DND-41 (cell line): ENCODE measurements around the gene FOSL1.

Experiments used
- ATAC-seq: fragments of 200-7000 bp; cut with Tn5 transposase; 3 replicates; pipeline ENCODE4 v1.9.1; 2021; ENCODE audit warnings: low read depth; ENCODE audit not compliant: insufficient read depth
- DNase-seq: peaks from one replicate; pipeline ENCODE4 v3.0.0-alpha.2; 2020
- H2AFZ ChIP-seq: 2 replicates; pipeline ENCODE4 v1.6.0; 2012; ENCODE audit warnings: low read depth, low read length
- H3K27ac ChIP-seq: 2 replicates; pipeline ENCODE4 v1.5.1; 2012; ENCODE audit warnings: low read length, inconsistent platforms
- H3K27me3 ChIP-seq: fragments of 200-600 bp; sonication (generic); 2 replicates; pipeline ENCODE4 v1.6.0; 2012; ENCODE audit warnings: low read length, mild to moderate bottlenecking, inconsistent platforms; ENCODE audit not compliant: insufficient read depth, poor library complexity
- H3K36me3 ChIP-seq: 2 replicates; pipeline ENCODE4 v1.5.1; 2012; ENCODE audit warnings: low read length, inconsistent platforms; ENCODE audit not compliant: insufficient read depth
- H3K4me1 ChIP-seq: 2 replicates; pipeline ENCODE4 v1.5.1; 2012; ENCODE audit warnings: mild to moderate bottlenecking, low read length; ENCODE audit not compliant: insufficient read depth
- H3K4me2 ChIP-seq: 2 replicates; pipeline ENCODE4 v1.6.0; 2012; ENCODE audit warnings: mild to moderate bottlenecking, moderate library complexity, low read length, inconsistent platforms; ENCODE audit not compliant: insufficient read depth
- H3K4me3 ChIP-seq, 2 experiments: fragments of 200-600 bp in 1 of 2; shearing (Covaris generic) in 1 of 2; 2 replicates each; pipeline ENCODE4 v1.5.1; 2012 to 2016; ENCODE audit warnings: inconsistent platforms in 2 of 2, low read length in 2 of 2, mild to moderate bottlenecking in 2 of 2, low read depth in 1 of 2, moderate library complexity in 1 of 2
- H3K79me2 ChIP-seq: 2 replicates; pipeline ENCODE4 v1.6.0; 2012; ENCODE audit warnings: low read length, inconsistent platforms; ENCODE audit not compliant: insufficient read depth
- H3K9ac ChIP-seq: 2 replicates; pipeline ENCODE4 v1.6.0; 2012; ENCODE audit warnings: low read depth, mild to moderate bottlenecking, inconsistent platforms, low read length, moderate library complexity
- H3K9me3 ChIP-seq: 2 replicates; pipeline ENCODE4 v1.5.1; 2012; ENCODE audit warnings: low read length, moderate library complexity, mild to moderate bottlenecking, inconsistent platforms; ENCODE audit not compliant: insufficient read depth, severe bottlenecking
- H4K20me1 ChIP-seq: 2 replicates; pipeline ENCODE4 v1.6.0; 2012; ENCODE audit warnings: low read length; ENCODE audit not compliant: insufficient read depth
- CTCF ChIP-seq: IDR thresholded peaks from 2 replicates; pipeline ENCODE4 v1.5.1; 2012; ENCODE audit warnings: borderline replicate concordance, low read length, moderate library complexity, mild to moderate bottlenecking; ENCODE audit not compliant: poor library complexity, severe bottlenecking; ENCODE audit errors: extremely low read depth
- EZH2 ChIP-seq: IDR thresholded peaks from 3 replicates; pipeline ENCODE4 v1.6.1; 2012; ENCODE audit warnings: borderline replicate concordance, low read depth, mild to moderate bottlenecking, moderate library complexity, low read length, inconsistent platforms; ENCODE audit not compliant: severe bottlenecking

FOSL1 gene

GRCh38 chr11:65854161-65854592 lies 46.0 kb downstream of the FOSL1 start:
- Histone ChIP-seq H3K36me3 (peaks cover 63% of the 10 kb centered on the region), H4K20me1 (peaks cover 69% of the 10 kb centered on the region), H3K79me2 (peaks cover 41% of the 10 kb centered on the region), H3K9me3 (no peaks in the 10 kb centered on the region), H3K4me1 (peaks cover 28% of the 10 kb centered on the region), H3K27me3 (no peaks in the 10 kb centered on the region), H3K27ac (no peak overlapping the region), H3K4me2 (no peak overlapping the region), H2AFZ (no peak overlapping the region), H3K4me3 (no peak overlapping the region), H3K9ac (no peak overlapping the region)
- DNase-seq: peak; percentile 6
- TF ChIP-seq CTCF (no peak), EZH2 (no peak)
- no peak for ATAC-seq

GRCh38 chr11:65853246-65853979 lies 46.8 kb downstream of the FOSL1 start:
- H3K27me3 ChIP-seq: no peaks in the 10 kb centered on the region
- H3K79me2 ChIP-seq: peaks cover 41% of the 10 kb centered on the region
- H3K4me1 ChIP-seq: peaks cover 20% of the 10 kb centered on the region
- H3K36me3 ChIP-seq: peaks cover 63% of the 10 kb centered on the region
- H3K4me2 ChIP-seq: no peak overlapping the region
- no peak overlapping the region for H3K9ac ChIP-seq
- TF ChIP-seq EZH2: no peak
- TF ChIP-seq CTCF: peak; percentile 30
- no peak overlapping the region for H3K4me3 ChIP-seq
- no peaks in the 10 kb centered on the region for H3K9me3 ChIP-seq
- DNase-seq: peak; percentile 18
- no peak for ATAC-seq
- peaks cover 69% of the 10 kb centered on the region for H4K20me1 ChIP-seq
- H3K27ac ChIP-seq: no peak overlapping the region
- H2AFZ ChIP-seq: no peak overlapping the region

GRCh38 chr11:65852508-65853245 lies 47.5 kb downstream of the FOSL1 start:
- H2AFZ ChIP-seq: no peak overlapping the region
- H3K36me3 ChIP-seq: peaks cover 63% of the 10 kb centered on the region
- H3K27ac ChIP-seq: no peak overlapping the region
- H3K4me2 ChIP-seq: no peak overlapping the region
- ATAC-seq: no peak
- DNase-seq: peak; percentile 23
- H3K9me3 ChIP-seq: no peaks in the 10 kb centered on the region
- H4K20me1 ChIP-seq: peaks cover 69% of the 10 kb centered on the region
- no peaks in the 10 kb centered on the region for H3K27me3 ChIP-seq
- H3K79me2 ChIP-seq: peaks cover 38% of the 10 kb centered on the region
- TF ChIP-seq EZH2: no peak
- TF ChIP-seq CTCF: no peak
- H3K4me3 ChIP-seq: no peak overlapping the region
- peaks cover 18% of the 10 kb centered on the region for H3K4me1 ChIP-seq
- no peak overlapping the region for H3K9ac ChIP-seq
